BJ (cell line): Measurements from ENCODE around the gene IL3. TPM values are rescaled to one million over a fixed set of nuclear protein-coding genes. Genes with fewer than 3 reads are reported as not detected.

Experiments
- CTCF ChIA-PET: fragments of 350-600 bp; formaldehyde crosslinking; extraction: SDS; loops from one replicate; lab custom pipeline; 2021; ENCODE audit warnings: antibody characterized with exemption, inconsistent platforms; lab: Yijun Ruan, JAX
- POLR2A ChIA-PET: fragments of 300-600 bp; sonication (Branson Sonifier 250); formaldehyde crosslinking; extraction: SDS; loops from one replicate; lab custom pipeline; 2021; ENCODE audit warnings: antibody characterized with exemption; lab: Charles Lee
- DNase-seq: peaks from one replicate; pipeline ENCODE4 v3.0.0-alpha.2; 2011; ENCODE audit warnings: low read depth
- H3K27me3 ChIP-seq: 2 replicates; pipeline ENCODE4 v1.6.0; 2011; ENCODE audit warnings: low read length; ENCODE audit not compliant: control insufficient read depth, insufficient read depth
- H3K36me3 ChIP-seq: 2 replicates; pipeline ENCODE4 v1.5.1; 2011; ENCODE audit warnings: low read length; ENCODE audit not compliant: control insufficient read depth, insufficient read depth
- H3K4me3 ChIP-seq: 2 replicates; pipeline ENCODE4 v1.5.1; 2011; ENCODE audit warnings: low read depth, mild to moderate bottlenecking, control low read depth, low read length
- polyA plus RNA-seq: library from polyadenylated mRNA; depleted of rRNA; stranded (reverse); fragments of >200 nt; gene quantifications from 2 replicates; pipeline ENCODE4 v1.2.3, GENCODE V29; 2011
- TF ChIP-seq, protein P1 (sequence below): IDR thresholded peaks from 2 replicates; pipeline ENCODE4 v1.5.1; 2011; ENCODE audit warnings: low read depth, mild to moderate bottlenecking, control low read depth, inconsistent platforms, low read length, moderate library complexity; ENCODE audit not compliant: insufficient read depth

Gene IL3
- polyA plus RNA-seq, 1 experiment = not detected

DNA sequence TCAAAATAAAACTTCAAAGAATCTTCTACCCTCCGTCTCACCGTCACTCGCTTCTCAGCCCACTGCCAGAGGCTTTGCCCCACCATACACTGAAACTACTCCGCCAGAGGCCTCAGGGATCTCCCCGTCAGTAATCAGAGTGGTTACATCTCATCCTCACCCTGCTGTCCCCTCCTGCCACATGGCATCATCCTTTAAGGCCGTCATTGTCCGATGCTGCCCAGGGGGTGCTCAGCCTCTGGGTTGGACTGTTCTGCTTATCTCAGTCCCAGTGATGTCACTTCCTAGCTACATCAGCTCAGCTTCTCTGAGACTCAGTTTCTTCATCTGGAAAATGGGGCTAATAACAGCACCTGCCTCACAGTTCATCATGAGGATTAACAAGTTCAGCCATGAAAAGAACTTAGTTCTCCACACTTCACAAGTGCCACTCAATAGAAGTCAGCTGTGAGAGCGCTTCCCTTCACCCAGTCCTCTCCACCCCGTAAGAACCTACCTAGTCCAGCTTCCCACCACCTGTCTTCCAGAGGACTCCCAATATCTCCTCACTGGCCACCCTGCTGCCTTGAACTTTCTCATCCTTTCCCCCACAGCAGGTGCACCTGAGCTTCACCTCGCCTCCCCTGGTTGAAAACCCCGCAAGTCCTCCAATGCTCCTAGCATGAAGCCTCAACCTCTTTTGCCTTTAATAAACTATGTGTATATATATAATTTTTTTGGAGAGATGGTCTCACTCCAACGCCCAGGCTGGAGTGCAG is 2.8 kb upstream of the IL3 start:
- no peaks in the 10 kb centered on the region for H3K36me3 ChIP-seq
- no peak for DNase-seq
- POLR2A ChIA-PET = no interaction called here

DNA sequence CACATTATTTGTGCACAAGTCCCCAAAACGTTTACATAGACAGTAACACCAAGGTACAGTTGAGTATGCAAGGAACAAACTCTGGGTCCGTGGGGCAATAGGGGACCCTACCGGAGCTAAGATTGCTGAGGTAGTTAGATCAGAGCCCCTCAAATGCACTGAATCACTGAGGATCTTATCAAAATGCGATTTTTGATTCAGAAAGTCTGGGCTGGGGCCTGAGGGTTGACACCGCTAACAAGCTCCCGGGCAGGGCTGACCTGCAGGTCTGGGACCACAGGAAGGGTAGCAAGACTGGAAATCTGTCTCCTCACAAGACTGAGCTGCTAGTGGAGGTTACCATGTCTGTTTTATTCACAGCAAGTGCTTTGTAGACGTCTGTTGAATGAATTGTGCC is 1.8 kb upstream of the IL3 start:
- no peak for DNase-seq
- ChIA-PET POLR2A (no interaction called here), CTCF (interaction anchor here (0.8 kb wide), 1 partner anchor 78 kb away, joined by 4 read pairs; no protein-coding TSS in a partner anchor)
- TF ChIP-seq, protein P1, sequence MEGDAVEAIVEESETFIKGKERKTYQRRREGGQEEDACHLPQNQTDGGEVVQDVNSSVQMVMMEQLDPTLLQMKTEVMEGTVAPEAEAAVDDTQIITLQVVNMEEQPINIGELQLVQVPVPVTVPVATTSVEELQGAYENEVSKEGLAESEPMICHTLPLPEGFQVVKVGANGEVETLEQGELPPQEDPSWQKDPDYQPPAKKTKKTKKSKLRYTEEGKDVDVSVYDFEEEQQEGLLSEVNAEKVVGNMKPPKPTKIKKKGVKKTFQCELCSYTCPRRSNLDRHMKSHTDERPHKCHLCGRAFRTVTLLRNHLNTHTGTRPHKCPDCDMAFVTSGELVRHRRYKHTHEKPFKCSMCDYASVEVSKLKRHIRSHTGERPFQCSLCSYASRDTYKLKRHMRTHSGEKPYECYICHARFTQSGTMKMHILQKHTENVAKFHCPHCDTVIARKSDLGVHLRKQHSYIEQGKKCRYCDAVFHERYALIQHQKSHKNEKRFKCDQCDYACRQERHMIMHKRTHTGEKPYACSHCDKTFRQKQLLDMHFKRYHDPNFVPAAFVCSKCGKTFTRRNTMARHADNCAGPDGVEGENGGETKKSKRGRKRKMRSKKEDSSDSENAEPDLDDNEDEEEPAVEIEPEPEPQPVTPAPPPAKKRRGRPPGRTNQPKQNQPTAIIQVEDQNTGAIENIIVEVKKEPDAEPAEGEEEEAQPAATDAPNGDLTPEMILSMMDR = no peak
- peaks cover 4% of the 10 kb centered on the region; the same call in 1 of the 2 replicates for H3K27me3 ChIP-seq
- H3K4me3 ChIP-seq = no peak overlapping the region
- H3K36me3 ChIP-seq = no peaks in the 10 kb centered on the region

More for the DNA sequence above, 2.8 kb upstream of the IL3 start:
- TF ChIP-seq, protein P1 = no peak
- Histone ChIP-seq H3K27me3 (peaks cover 4% of the 10 kb centered on the region; the same call in 1 of the 2 replicates), H3K4me3 (no peak overlapping the region)
- CTCF ChIA-PET = interaction anchor here (0.7 kb wide), 1 partner anchor 56 kb away, joined by 3 read pairs; no protein-coding TSS in a partner anchor

DNA sequence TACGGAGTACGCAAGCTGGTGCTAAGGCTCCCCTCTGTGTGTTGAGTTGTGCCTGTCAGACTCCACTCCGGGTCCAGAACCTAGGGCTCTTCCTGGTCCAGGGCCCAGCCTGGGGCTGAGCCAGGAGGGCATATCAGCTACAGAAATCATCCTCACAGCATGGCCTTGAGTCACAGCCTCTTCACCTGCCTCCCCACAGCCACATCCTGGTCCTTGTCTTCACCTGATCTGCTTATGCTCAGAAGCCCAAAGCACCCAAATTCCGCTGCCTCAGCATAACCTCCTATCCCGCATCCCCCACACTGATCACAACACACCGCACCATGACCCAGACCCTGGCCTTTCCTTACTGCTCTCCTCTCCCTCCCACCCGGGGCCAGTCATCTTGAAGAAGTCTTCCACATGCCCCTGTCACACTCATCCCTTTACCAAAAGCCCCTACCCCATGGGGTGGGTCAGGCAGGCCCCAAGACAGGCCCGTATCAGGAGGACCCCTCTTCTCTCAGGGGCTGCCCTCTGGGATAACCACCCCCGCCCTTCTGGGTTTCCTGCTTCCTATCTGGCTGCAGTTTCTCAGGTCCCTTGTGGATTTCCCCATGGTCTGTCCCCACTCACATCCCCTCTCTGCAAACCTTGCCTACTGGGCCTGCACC is 1.3 kb upstream of the IL3 start:
- CTCF ChIA-PET = interaction anchor here (0.8 to 4.8 kb wide), 2 partner anchors 77 to 469 kb away, joined by 4 to 30 read pairs; no protein-coding TSS in a partner anchor
- TF ChIP-seq, protein P1 = no peak
- H3K27me3 ChIP-seq = 0 out of 2 replicates have a peak, but pooled peaks cover 2% of the 10 kb centered on the region
- no peak overlapping the region for H3K4me3 ChIP-seq
- DNase-seq = no peak
- POLR2A ChIA-PET = no interaction called here
- H3K36me3 ChIP-seq = no peaks in the 10 kb centered on the region

DNA sequence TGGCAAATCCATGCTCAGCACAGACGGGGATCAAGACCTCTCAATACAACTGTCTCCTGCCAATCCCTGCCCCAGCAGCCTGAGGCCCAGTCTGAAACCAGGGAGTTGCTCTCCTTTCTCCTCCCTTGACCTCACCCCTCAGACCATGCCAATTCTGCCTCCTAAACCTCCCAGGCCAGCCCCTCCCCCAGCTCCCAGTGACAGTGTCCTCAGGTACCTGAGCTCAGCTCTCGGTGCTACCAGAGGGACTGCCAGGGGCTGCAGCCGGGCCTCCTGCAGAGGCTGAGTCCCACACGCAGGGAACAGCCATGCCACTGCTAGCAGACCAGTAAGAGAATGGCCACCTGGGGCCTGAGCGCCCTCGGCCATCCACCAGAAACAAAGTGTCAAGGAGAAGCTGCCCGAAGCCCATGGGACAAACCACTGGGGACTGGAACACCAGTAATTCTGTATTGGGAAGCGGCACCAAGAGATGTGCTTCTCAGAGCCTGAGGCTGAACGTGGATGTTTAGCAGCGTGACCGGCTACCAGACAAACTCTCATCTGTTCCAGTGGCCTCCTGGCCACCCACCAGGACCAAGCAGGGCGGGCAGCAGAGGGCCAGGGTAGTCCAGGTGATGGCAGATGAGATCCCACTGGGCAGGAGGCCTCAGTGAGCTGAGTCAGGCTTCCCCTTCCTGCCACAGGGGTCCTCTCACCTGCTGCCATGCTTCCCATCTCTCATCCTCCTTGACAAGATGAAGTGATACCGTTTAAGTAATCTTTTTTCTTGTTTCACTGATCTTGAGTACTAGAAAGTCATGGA is 557 bp upstream of the IL3 start:
- Histone ChIP-seq H3K36me3 (no peaks in the 10 kb centered on the region), H3K27me3 (no peaks in the 10 kb centered on the region), H3K4me3 (no peak overlapping the region)
- TF ChIP-seq, protein P1 = no peak
- DNase-seq = no peak
- ChIA-PET POLR2A (no interaction called here), CTCF (interaction anchor here (4.8 kb wide), 1 partner anchor 470 kb away, joined by 30 read pairs; no protein-coding TSS in a partner anchor)
